IMR-90 (cell line): Measurements from ENCODE around the gene RGS9. TPM values are rescaled to one million over a fixed set of nuclear protein-coding genes. Genes with fewer than 3 reads are reported as not detected.

Experiments
- ATAC-seq: fragments of 200-7000 bp; cut with Tn5 transposase; 2 replicates; pipeline ENCODE4 v1.9.1; 2020; ENCODE audit warnings: low read depth, mild to moderate bottlenecking, moderate library complexity
- BruUV-seq: library from RNA; stranded (reverse); fragments of 400-500 nt; replicated peaks from 2 replicates; lab custom pipeline; 2021; lab: Mats Ljungman, UMichigan
- CTCF ChIA-PET: fragments of 300-600 bp; formaldehyde crosslinking; extraction: SDS; loops from one replicate; lab custom pipeline; 2021; ENCODE audit warnings: antibody characterized with exemption; lab: Yijun Ruan, JAX
- POLR2A ChIA-PET: fragments of 300-600 bp; sonication (Branson Sonifier 250); formaldehyde crosslinking; loops from one replicate; lab custom pipeline; 2022; ENCODE audit warnings: antibody characterized with exemption; ENCODE audit not compliant: unreplicated experiment; lab: Charles Lee
- DNase-seq: peaks from one replicate; pipeline ENCODE4 v3.0.0; 2013
- H2AFZ ChIP-seq: replicated peaks from 2 replicates; pipeline ENCODE3; 2013; ENCODE audit warnings: low read length, mild to moderate bottlenecking; ENCODE audit not compliant: poor library complexity
- H2AK5ac ChIP-seq: 2 replicates; pipeline ENCODE4 v1.6.1; 2013; ENCODE audit warnings: low read depth, low read length, inconsistent platforms
- H2AK9ac ChIP-seq: replicated peaks from 2 replicates; pipeline ENCODE3; 2013; ENCODE audit warnings: mild to moderate bottlenecking, low read depth, low read length, moderate library complexity; ENCODE audit not compliant: poor library complexity
- H2BK120ac ChIP-seq: 2 replicates; pipeline ENCODE4 v1.6.1; 2013; ENCODE audit warnings: low read depth, low read length, inconsistent platforms
- H2BK15ac ChIP-seq: 3 replicates; pipeline ENCODE4 v1.6.1; 2013; ENCODE audit warnings: low read depth, low read length, inconsistent platforms
- H2BK20ac ChIP-seq: 2 replicates; pipeline ENCODE4 v1.6.1; 2013; ENCODE audit warnings: low read depth, mild to moderate bottlenecking, inconsistent platforms, low read length, moderate library complexity
- H2BK5ac ChIP-seq: 2 replicates; pipeline ENCODE4 v1.6.1; 2013; ENCODE audit warnings: mild to moderate bottlenecking, low read depth, low read length, inconsistent platforms; ENCODE audit not compliant: poor library complexity, severe bottlenecking
- H3K14ac ChIP-seq: replicated peaks from 2 replicates; pipeline ENCODE4 v1.6.1; 2013; ENCODE audit warnings: low read depth, low read length, inconsistent platforms
- H3K18ac ChIP-seq: 2 replicates; pipeline ENCODE4 v1.6.1; 2013; ENCODE audit warnings: low read depth, low read length, control low read depth
- H3K23ac ChIP-seq: 2 replicates; pipeline ENCODE4 v1.6.1; 2013; ENCODE audit warnings: low read depth, low read length, inconsistent platforms
- H3K27ac ChIP-seq: 2 replicates; pipeline ENCODE4 v1.5.1; 2013; ENCODE audit warnings: mild to moderate bottlenecking, control low read depth, low read length; ENCODE audit not compliant: insufficient read depth
- H3K27me3 ChIP-seq: 2 replicates; pipeline ENCODE4 v1.6.1; 2013; ENCODE audit warnings: low read length; ENCODE audit not compliant: control insufficient read depth, insufficient read depth
- H3K36me3 ChIP-seq: 2 replicates; pipeline ENCODE4 v1.6.1; 2013; ENCODE audit warnings: low read length, mixed read lengths; ENCODE audit not compliant: control insufficient read depth, insufficient read depth
- H3K4ac ChIP-seq: 2 replicates; pipeline ENCODE4 v1.6.1; 2013; ENCODE audit warnings: low read depth, low read length, inconsistent platforms
- H3K4me1 ChIP-seq: 2 replicates; pipeline ENCODE4 v1.6.1; 2013; ENCODE audit warnings: low read length, mixed read lengths; ENCODE audit not compliant: control insufficient read depth, insufficient read depth
- H3K4me2 ChIP-seq: 2 replicates; pipeline ENCODE4 v1.6.1; 2013; ENCODE audit warnings: low read depth, mild to moderate bottlenecking, control low read depth, low read length, moderate library complexity
- H3K4me3 ChIP-seq: 2 replicates; pipeline ENCODE4 v1.5.1; 2013; ENCODE audit warnings: low read depth, mild to moderate bottlenecking, control low read depth, low read length, moderate library complexity; ENCODE audit not compliant: insufficient read depth
- H3K56ac ChIP-seq: 2 replicates; pipeline ENCODE4 v1.6.1; 2013; ENCODE audit warnings: low read length, inconsistent platforms; ENCODE audit not compliant: insufficient read depth; ENCODE audit errors: extremely low read depth
- H3K79me1 ChIP-seq, 2 experiments: 2 replicates each; pipeline ENCODE4 v1.6.1; 2013; ENCODE audit warnings: low read length in 2 of 2, inconsistent platforms in 1 of 2, low read depth in 1 of 2
- H3K9ac ChIP-seq: 2 replicates; pipeline ENCODE4 v1.6.1; 2013; ENCODE audit warnings: low read depth, low read length, control low read depth
- H3K9me1 ChIP-seq: 2 replicates; pipeline ENCODE4 v1.6.1; 2013; ENCODE audit warnings: low read length, inconsistent platforms; ENCODE audit not compliant: insufficient read depth
- H3K9me3 ChIP-seq: 2 replicates; pipeline ENCODE4 v1.6.1; 2013; ENCODE audit warnings: low read length; ENCODE audit not compliant: control insufficient read depth, insufficient read depth
- H4K20me1 ChIP-seq: 2 replicates; pipeline ENCODE4 v1.6.1; 2013; ENCODE audit warnings: low read length, inconsistent platforms; ENCODE audit not compliant: insufficient read depth
- H4K5ac ChIP-seq: 2 replicates; pipeline ENCODE4 v1.6.1; 2013; ENCODE audit warnings: mild to moderate bottlenecking, low read depth, low read length, control low read depth
- H4K8ac ChIP-seq, 2 experiments: 2 replicates each; pipeline ENCODE4 v1.6.1; 2013; ENCODE audit warnings: low read depth in 2 of 2, low read length in 2 of 2, control low read depth in 1 of 2, inconsistent platforms in 1 of 2
- H4K91ac ChIP-seq: 2 replicates; pipeline ENCODE4 v1.6.1; 2013; ENCODE audit warnings: low read depth, low read length, inconsistent platforms; ENCODE audit not compliant: insufficient read depth
- CEBPB ChIP-seq: IDR thresholded peaks from 2 replicates; pipeline ENCODE4 v1.6.1; 2012; ENCODE audit warnings: low read depth, low read length, improper control_type of control experiment
- MAFK ChIP-seq: IDR thresholded peaks from 2 replicates; pipeline ENCODE4 v1.6.1; 2012; ENCODE audit warnings: low read depth, low read length, improper control_type of control experiment
- NFE2L2 ChIP-seq: fragments of 150-350 bp; IDR thresholded peaks from 2 replicates; pipeline ENCODE4 v1.6.1; 2016; ENCODE audit warnings: low read depth, mild to moderate bottlenecking, low read length
- RAD21 ChIP-seq: IDR thresholded peaks from 2 replicates; pipeline ENCODE4 v1.6.1; 2012; ENCODE audit warnings: low read length, improper control_type of control experiment
- RCOR1 ChIP-seq: IDR thresholded peaks from 2 replicates; pipeline ENCODE4 v1.6.1; 2012; ENCODE audit warnings: mild to moderate bottlenecking, low read length, improper control_type of control experiment; ENCODE audit not compliant: insufficient replicate concordance
- RFX5 ChIP-seq: IDR thresholded peaks from 2 replicates; pipeline ENCODE4 v1.8.0; 2012; ENCODE audit warnings: low read depth, mild to moderate bottlenecking, low read length, moderate library complexity
- SMC3 ChIP-seq: fragments of 150-350 bp; IDR thresholded peaks from 2 replicates; pipeline ENCODE4 v1.6.1; 2016; ENCODE audit warnings: low read depth, mild to moderate bottlenecking, antibody characterized with exemption, low read length, moderate library complexity
- USF2 ChIP-seq: fragments of 150-350 bp; IDR thresholded peaks from 2 replicates; pipeline ENCODE4 v1.6.1; 2017; ENCODE audit warnings: mild to moderate bottlenecking, antibody characterized with exemption, low read length, low read depth
- WGBS, 2 experiments: methylation state at CpG; one replicate each; pipeline versions ENCODE4 v1.1.5 to v1.1.7; 2013; ENCODE audit warnings: missing lambda C conversion rate in 2 of 2; ENCODE audit not compliant: insufficient read length in 1 of 2; ENCODE audit errors: extremely low coverage in 2 of 2; 5-methylcytosine and 5-hydroxymethylcytosine counted together
- dilution Hi-C: fragments of 300-500 bp; cut with HindIII; formaldehyde crosslinking; loops from one replicate; pipeline ENCODE4 v1.14.3; 2018; ENCODE audit warnings: low sequenced_read_pairs; ENCODE audit not compliant: unreplicated experiment
- in situ Hi-C: fragments of 300-500 bp; cut with MboI; formaldehyde crosslinking; loops from 3 replicates; pipeline ENCODE4 v1.14.3; 2019; ENCODE audit warnings: low sequenced_read_pairs, inconsistent platforms, mixed read lengths
- intact Hi-C: fragments of 100-400 bp; cut with micrococcal nuclease; formaldehyde crosslinking; loops from 2 replicates; pipeline ENCODE4 v1.10.0; 2022
- polyA plus RNA-seq, 3 experiments: library from polyadenylated mRNA; depleted of rRNA; stranded (reverse); fragments of >200 nt; gene quantifications; 2 replicates each; pipeline ENCODE4 v1.2.3, GENCODE V29; 2012; ENCODE audit warnings: low replicate concordance in 1 of 3
- total RNA-seq: library from RNA; depleted of rRNA; stranded (reverse); fragments of >200 nt; gene quantifications from 2 replicates; pipeline ENCODE4 v1.2.3, GENCODE V29; 2012
- TF ChIP-seq, protein P1 (sequence below): conservative IDR thresholded peaks from 2 replicates; pipeline ENCODE4 v1.5.1; 2012; ENCODE audit warnings: mild to moderate bottlenecking, low read depth, low read length, improper control_type of control experiment
- TF ChIP-seq, protein P2 (sequence below): fragments of 150-350 bp; IDR thresholded peaks from 2 replicates; pipeline ENCODE4 v1.6.1; 2016; ENCODE audit warnings: low read depth, mild to moderate bottlenecking, low read length, moderate library complexity, borderline replicate concordance

RGS9 gene
- total and polyA plus RNA-seq, 2 of the 4 experiments (the other 2 are of a cell fraction) = 0.90 to 1.1 TPM

DNA sequence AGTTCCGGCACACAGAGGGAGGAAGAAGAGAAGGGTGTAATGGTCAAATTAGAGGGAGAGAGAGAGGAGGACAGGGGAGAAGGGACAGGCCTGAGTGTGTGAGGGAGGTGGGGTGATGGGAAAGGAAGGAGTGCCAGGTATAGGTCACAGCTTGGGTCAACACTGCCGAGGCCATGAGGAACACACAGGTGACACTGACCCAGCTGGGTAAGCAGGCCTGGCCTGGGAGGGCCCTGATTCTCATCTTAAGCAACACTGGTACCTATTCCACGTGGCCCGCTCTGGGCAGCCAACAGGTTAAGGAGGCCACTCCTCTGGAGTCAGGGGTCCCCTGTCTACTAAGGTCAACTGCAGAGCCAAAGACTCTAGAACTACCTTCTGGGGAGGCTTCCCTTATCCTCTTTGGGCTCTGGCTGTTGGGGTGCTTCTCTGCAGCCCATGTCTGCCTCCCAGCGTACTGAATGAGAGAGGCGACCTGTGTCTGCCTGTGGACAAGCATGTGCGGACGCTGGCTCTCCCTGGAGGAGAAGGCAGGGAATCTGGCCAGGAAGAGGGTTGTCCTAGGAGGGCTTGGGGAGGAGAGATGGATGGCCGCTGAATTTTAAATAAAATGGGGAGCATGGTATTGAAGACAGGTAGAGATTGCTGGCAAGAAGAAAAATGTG is 57.6 kb downstream of the RGS9 start:
- Histone ChIP-seq H2BK120ac (peak overlapping the region; percentile 63), H2BK15ac (peak overlapping the region; percentile 38; the same call in 1 of the 3 replicates), H3K27ac (no peak overlapping the region), H3K9me1 (peaks cover 14% of the 10 kb centered on the region), H4K5ac (no peak overlapping the region), H3K4ac (peak overlapping the region; percentile 67), H3K56ac (no peak overlapping the region), H4K91ac (peak overlapping the region; percentile 61), H3K18ac (no peak overlapping the region), H3K14ac (no peak overlapping the region), H2AFZ (no peak overlapping the region), H2AK5ac (peak overlapping the region; percentile 70; the same call in 1 of the 2 replicates), H4K20me1 (no peaks in the 10 kb centered on the region), H3K9me3 (no peaks in the 10 kb centered on the region), H4K8ac (no peak overlapping the region), H3K23ac (0 out of 2 replicates have a peak overlapping the region, but pooled peaks have one; percentile 40), H2AK9ac (peak overlapping the region; percentile 37), H3K4me2 (no peak overlapping the region), H3K36me3 (no peaks in the 10 kb centered on the region), H3K4me1 (peaks cover 9% of the 10 kb centered on the region; the same call in 1 of the 2 replicates), H2BK20ac (peak overlapping the region; percentile 82), H3K9ac (no peak overlapping the region), H3K27me3 (no peaks in the 10 kb centered on the region), H3K4me3 (no peak overlapping the region), H2BK5ac (no peak overlapping the region), H3K79me1 (no peaks in the 10 kb centered on the region; a peak in 1 of 4 replicates)
- POLR2A ChIA-PET = interaction anchor here (0.6 kb wide), 1 partner anchor 688 kb away, joined by 12 read pairs; the partner anchor contains the start of gene CEP95
- DNase-seq (no peak), ATAC-seq (0 out of 2 replicates have a peak, but pooled peaks have one; percentile 13)
- TF ChIP-seq NFE2L2 (no peak), RAD21 (no peak), MAFK (no peak), RCOR1 (no peak), SMC3 (no peak), USF2 (no peak), CEBPB (no peak), RFX5 (no peak)
- TF ChIP-seq, protein P1, sequence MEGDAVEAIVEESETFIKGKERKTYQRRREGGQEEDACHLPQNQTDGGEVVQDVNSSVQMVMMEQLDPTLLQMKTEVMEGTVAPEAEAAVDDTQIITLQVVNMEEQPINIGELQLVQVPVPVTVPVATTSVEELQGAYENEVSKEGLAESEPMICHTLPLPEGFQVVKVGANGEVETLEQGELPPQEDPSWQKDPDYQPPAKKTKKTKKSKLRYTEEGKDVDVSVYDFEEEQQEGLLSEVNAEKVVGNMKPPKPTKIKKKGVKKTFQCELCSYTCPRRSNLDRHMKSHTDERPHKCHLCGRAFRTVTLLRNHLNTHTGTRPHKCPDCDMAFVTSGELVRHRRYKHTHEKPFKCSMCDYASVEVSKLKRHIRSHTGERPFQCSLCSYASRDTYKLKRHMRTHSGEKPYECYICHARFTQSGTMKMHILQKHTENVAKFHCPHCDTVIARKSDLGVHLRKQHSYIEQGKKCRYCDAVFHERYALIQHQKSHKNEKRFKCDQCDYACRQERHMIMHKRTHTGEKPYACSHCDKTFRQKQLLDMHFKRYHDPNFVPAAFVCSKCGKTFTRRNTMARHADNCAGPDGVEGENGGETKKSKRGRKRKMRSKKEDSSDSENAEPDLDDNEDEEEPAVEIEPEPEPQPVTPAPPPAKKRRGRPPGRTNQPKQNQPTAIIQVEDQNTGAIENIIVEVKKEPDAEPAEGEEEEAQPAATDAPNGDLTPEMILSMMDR = no peak
- TF ChIP-seq, protein P2, sequence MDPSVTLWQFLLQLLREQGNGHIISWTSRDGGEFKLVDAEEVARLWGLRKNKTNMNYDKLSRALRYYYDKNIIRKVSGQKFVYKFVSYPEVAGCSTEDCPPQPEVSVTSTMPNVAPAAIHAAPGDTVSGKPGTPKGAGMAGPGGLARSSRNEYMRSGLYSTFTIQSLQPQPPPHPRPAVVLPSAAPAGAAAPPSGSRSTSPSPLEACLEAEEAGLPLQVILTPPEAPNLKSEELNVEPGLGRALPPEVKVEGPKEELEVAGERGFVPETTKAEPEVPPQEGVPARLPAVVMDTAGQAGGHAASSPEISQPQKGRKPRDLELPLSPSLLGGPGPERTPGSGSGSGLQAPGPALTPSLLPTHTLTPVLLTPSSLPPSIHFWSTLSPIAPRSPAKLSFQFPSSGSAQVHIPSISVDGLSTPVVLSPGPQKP = no peak
- 84% methylated on average over 4 of the region's 9 CpGs; no CpG with 5 or more reads in 1 of the 2 experiments for WGBS, 2 experiments
- in situ Hi-C loops (no loop called here), dilution Hi-C loops (no loop called here), intact Hi-C loops (loop anchor here (2.0 to 10.0 kb wide), 6 partner anchors 73 to 420 kb away; no protein-coding TSS in a partner anchor)
- CTCF ChIA-PET = no interaction called here
- BruUV-seq = no TSS peak
